ENCODE data around the gene PCDH10. TPM values are rescaled to one million over a fixed set of nuclear protein-coding genes. Genes with fewer than 3 reads are reported as not detected.
A peak's percentile ranks its signal among the peaks of the same experiment; 100 is the strongest.

PCDH10 gene
- total and polyA plus RNA-seq, 12 donors = 0.01 to 0.20 (median 0.09) TPM; not detected in 3

GRCh38 chr4:133151341-133151690 lies 2.2 kb downstream of the PCDH10 start:
- DNase-seq (no peak), ATAC-seq (no peak)
- H3K27ac ChIP-seq = no peak overlapping the region
- no peaks in the 10 kb centered on the region for H3K9me3 ChIP-seq
- H3K4me3 ChIP-seq = peak overlapping the region in 6 of 10 donors; percentile 0 to 48 (median 22)
- no peaks in the 10 kb centered on the region for H3K36me3 ChIP-seq
- 1% methylated on average over 31 of the region's 31 CpGs for WGBS, 2 donors
- intact Hi-C loops (cut with DNase I) = no loop called here
- H3K4me1 ChIP-seq = peaks cover 6 to 64% (median 59%) of the 10 kb centered on the region in 9 donors
- H3K27me3 ChIP-seq = peaks cover 30 to 98% (median 88%) of the 10 kb centered on the region in 7 donors
- TF ChIP-seq, protein P1, sequence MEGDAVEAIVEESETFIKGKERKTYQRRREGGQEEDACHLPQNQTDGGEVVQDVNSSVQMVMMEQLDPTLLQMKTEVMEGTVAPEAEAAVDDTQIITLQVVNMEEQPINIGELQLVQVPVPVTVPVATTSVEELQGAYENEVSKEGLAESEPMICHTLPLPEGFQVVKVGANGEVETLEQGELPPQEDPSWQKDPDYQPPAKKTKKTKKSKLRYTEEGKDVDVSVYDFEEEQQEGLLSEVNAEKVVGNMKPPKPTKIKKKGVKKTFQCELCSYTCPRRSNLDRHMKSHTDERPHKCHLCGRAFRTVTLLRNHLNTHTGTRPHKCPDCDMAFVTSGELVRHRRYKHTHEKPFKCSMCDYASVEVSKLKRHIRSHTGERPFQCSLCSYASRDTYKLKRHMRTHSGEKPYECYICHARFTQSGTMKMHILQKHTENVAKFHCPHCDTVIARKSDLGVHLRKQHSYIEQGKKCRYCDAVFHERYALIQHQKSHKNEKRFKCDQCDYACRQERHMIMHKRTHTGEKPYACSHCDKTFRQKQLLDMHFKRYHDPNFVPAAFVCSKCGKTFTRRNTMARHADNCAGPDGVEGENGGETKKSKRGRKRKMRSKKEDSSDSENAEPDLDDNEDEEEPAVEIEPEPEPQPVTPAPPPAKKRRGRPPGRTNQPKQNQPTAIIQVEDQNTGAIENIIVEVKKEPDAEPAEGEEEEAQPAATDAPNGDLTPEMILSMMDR (IDR thresholded peaks at IDR 0.05) = no peak

- TF ChIP-seq, protein P1 (IDR thresholded peaks at IDR 0.05) = no peak
- intact Hi-C loops (cut with DNase I) = no loop called here
- DNase-seq (no peak), ATAC-seq (no peak)
- Histone ChIP-seq H3K27me3 (peaks cover 30 to 95% (median 83%) of the 10 kb centered on the region in 7 donors), H3K27ac (no peak overlapping the region), H3K36me3 (no peaks in the 10 kb centered on the region), H3K4me3 (peak overlapping the region in 7 of 10 donors; percentile 8 to 48 (median 28)), H3K9me3 (no peaks in the 10 kb centered on the region), H3K4me1 (peaks cover 6 to 59% (median 54%) of the 10 kb centered on the region in 9 donors)
- 1% methylated on average over 62 of the region's 62 CpGs for WGBS, 2 donors
Measured at GRCh38 chr4:133151691-133152329, 2.7 kb downstream of the PCDH10 start.

GRCh38 chr4:133152330-133152821 lies 3.3 kb downstream of the PCDH10 start:
- intact Hi-C loops (cut with DNase I) = no loop called here
- 1% methylated on average over 26 of the region's 26 CpGs for WGBS, 2 donors
- H3K4me1 ChIP-seq = peaks cover 6 to 54% (median 48%) of the 10 kb centered on the region in 9 donors
- no peaks in the 10 kb centered on the region for H3K9me3 ChIP-seq
- H3K27ac ChIP-seq = no peak overlapping the region
- TF ChIP-seq, protein P1 (IDR thresholded peaks at IDR 0.05) = no peak
- peaks cover 30 to 89% (median 78%) of the 10 kb centered on the region in 7 donors for H3K27me3 ChIP-seq
- H3K4me3 ChIP-seq = peak overlapping the region in 7 of 10 donors; percentile 8 to 48 (median 28)
- ATAC-seq = no peak
- no peak for DNase-seq
- no peaks in the 10 kb centered on the region for H3K36me3 ChIP-seq

- Histone ChIP-seq H3K4me3 (peak overlapping the region in 5 of 10 donors; percentile 8 to 48 (median 33)), H3K27me3 (peaks cover 30 to 87% (median 74%) of the 10 kb centered on the region in 7 donors), H3K4me1 (peaks cover 6 to 48% (median 43%) of the 10 kb centered on the region in 9 donors), H3K36me3 (no peaks in the 10 kb centered on the region), H3K27ac (no peak overlapping the region), H3K9me3 (no peaks in the 10 kb centered on the region)
- intact Hi-C loops (cut with DNase I) = no loop called here
- ATAC-seq (no peak), DNase-seq (no peak)
- 4% methylated on average over 20 of the region's 20 CpGs for WGBS, 2 donors
- TF ChIP-seq, protein P1 (IDR thresholded peaks at IDR 0.05) = no peak
Measured at GRCh38 chr4:133152831-133153481, 3.9 kb downstream of the PCDH10 start.
